ENCODE data around the gene FAM24B.

Gene FAM24B

DNA sequence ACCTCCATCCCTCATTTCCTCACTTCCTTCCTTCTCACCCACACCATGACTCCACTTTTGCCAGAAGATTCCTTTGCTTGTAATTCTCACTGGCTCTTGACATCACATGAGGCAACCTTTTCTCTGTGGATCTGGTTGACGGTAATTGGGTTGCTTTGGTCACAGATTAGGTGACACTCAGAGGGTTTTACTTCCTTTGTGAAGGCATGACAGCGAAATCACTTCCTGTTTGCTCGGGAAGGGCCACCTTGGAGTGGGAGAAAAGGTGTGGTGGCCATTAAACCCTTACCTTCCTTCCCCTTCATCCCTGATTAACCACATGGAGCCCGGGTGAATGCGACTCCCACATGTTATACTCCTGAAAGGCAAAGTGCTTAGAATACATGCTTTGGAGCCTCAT is 63.9 kb downstream of the FAM24B start:
- Mint-ChIP-seq H3K4me3 (no peak overlapping the region), H3K27ac (no peak overlapping the region), H3K4me1 (peaks cover 6% of the 10 kb centered on the region), H3K36me3 (no peaks in the 10 kb centered on the region), H3K9me3 (no peaks in the 10 kb centered on the region), H3K27me3 (peaks cover 38% of the 10 kb centered on the region)
- ATAC-seq: no peak

DNA sequence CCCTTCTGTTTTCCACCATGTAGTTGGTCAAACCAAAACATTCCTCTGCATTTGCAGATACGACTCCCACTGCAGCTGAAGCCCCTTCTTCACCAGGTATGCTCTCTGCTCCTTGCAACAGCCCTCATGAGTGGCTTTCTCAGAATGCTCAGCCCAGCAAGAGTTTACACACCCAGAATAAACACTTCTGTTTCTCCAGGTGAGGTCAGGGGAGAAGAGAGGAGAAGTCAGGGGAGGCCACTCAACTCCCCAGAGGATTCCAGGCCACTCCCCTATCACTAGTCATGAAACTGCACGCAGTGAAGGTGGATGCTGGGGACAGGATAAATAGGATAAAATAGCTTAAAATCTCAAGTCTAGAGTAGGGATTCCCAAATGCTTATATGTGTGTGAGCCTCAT is 64.9 kb downstream of the FAM24B start:
- no peaks in the 10 kb centered on the region for H3K9me3 Mint-ChIP-seq
- no peaks in the 10 kb centered on the region for H3K36me3 Mint-ChIP-seq
- H3K4me1 Mint-ChIP-seq: peaks cover 6% of the 10 kb centered on the region
- H3K27me3 Mint-ChIP-seq: peaks cover 30% of the 10 kb centered on the region
- no peak overlapping the region for H3K4me3 Mint-ChIP-seq
- H3K27ac Mint-ChIP-seq: no peak overlapping the region
- no peak for ATAC-seq

DNA sequence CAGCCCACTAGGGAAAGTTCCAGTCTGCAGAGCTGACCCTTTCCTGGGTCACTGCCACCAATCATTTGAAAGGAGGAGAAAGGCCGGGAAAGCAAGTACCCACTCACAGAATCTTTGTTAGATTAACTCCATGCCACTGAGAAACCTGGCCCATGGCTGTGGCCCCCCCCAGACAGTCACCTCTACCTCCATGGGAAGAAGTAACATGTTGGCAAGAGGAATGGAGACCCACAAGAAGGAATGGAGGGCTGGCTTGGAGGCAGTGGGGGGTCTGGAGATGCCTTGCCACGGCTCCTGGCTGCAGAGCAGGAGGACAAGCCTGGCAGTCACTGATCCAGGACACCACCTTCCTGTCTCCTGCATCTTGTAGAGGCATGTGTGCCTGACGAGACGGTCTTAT is 66.6 kb downstream of the FAM24B start:
- Mint-ChIP-seq H3K27ac (no peak overlapping the region), H3K9me3 (no peaks in the 10 kb centered on the region), H3K4me1 (peaks cover 6% of the 10 kb centered on the region), H3K4me3 (no peak overlapping the region), H3K36me3 (no peaks in the 10 kb centered on the region), H3K27me3 (peaks cover 23% of the 10 kb centered on the region)
- no peak for ATAC-seq

DNA sequence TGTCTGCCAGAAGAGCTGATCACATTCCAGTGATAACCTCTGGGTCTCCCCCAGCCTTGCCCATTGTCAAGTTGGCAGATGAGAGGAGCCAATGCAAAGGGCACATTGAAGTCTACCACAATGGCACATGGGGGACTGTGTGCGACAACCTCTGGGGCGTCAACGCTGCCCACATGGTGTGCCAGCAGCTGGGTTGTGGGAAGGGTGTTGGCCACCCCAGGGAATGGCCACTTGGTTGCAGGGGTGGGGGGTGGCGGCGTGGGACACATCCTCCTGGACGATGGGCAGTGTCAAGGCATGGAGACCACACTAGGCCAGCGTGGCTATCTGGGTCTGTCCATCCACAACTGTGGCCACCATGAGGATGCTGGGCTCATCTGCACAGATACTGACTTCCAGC is 77.1 kb downstream of the FAM24B start:
- Mint-ChIP-seq H3K36me3 (no peaks in the 10 kb centered on the region), H3K9me3 (no peaks in the 10 kb centered on the region), H3K27ac (no peak overlapping the region), H3K4me1 (no peaks in the 10 kb centered on the region), H3K4me3 (no peak overlapping the region), H3K27me3 (no peaks in the 10 kb centered on the region)
- ATAC-seq: peak; percentile 26

Data from stimulated activated memory B cell treated with anti-CD40 and anti-IgM and Interleukin-4, amounts not matched to agents 10 μg/mL and 1 μg/mL and 100 μg/mL, for 72 hours (primary cell).